Activated CD4-positive, alpha-beta T cell treated with anti-CD3 and anti-CD28 coated beads, Interleukin-2, amount 50 U/mL, for 1 hour (primary cell): ENCODE measurements around the gene GARIN5B.

Source experiments
- DNase-seq: peaks from one replicate; pipeline ENCODE4 v3.0.0-alpha.2; 2020

The GARIN5B gene

GRCh38 chr19:55387736-55388497 lies 24.9 kb upstream of the GARIN5B start:
- DNase-seq, result no peak

GRCh38 chr19:55386493-55386971 lies 23.5 kb upstream of the GARIN5B start:
- no peak for DNase-seq

GRCh38 chr19:55385724-55386492 lies 22.8 kb upstream of the GARIN5B start, which contains the start of gene RPL28:
TSS of gene RPL28 (plus strand) at chr19:55385932. CDS start at chr19:55386358, 426 bp downstream.
- DNase-seq, result peak; percentile 98

GRCh38 chr19:55384920-55385723 lies 22.1 kb upstream of the GARIN5B start:
- DNase-seq, result peak; percentile 95

GRCh38 chr19:55384131-55384919 lies 21.3 kb upstream of the GARIN5B start, which contains the start of gene TMEM238:
TSS of gene TMEM238 (minus strand) at chr19:55384292. CDS start at chr19:55384259, 33 bp downstream.
- peak; percentile 25 for DNase-seq

GRCh38 chr19:55383279-55384130 lies 20.4 kb upstream of the GARIN5B start:
- DNase-seq, result peak; percentile 43

- DNase-seq, result no peak
Measured at GRCh38 chr19:55382522-55383054, 19.5 kb upstream of the GARIN5B start.

- no peak for DNase-seq
Measured at GRCh38 chr19:55382013-55382412, 19.0 kb upstream of the GARIN5B start.

- no peak for DNase-seq
Measured at GRCh38 chr19:55379174-55379573, 16.1 kb upstream of the GARIN5B start.

GRCh38 chr19:55377356-55378131 lies 14.5 kb upstream of the GARIN5B start:
- no peak for DNase-seq

- no peak for DNase-seq
Measured at GRCh38 chr19:55376241-55376933, 13.3 kb upstream of the GARIN5B start, which contains the start of gene TMEM190. TSS of gene TMEM190 (plus strand) at chr19:55376826. CDS start at chr19:55376854, 28 bp downstream.

GRCh38 chr19:55373993-55374757 lies 11.1 kb upstream of the GARIN5B start:
- no peak for DNase-seq

GRCh38 chr19:55373306-55373992 lies 10.4 kb upstream of the GARIN5B start:
- DNase-seq, result no peak

GRCh38 chr19:55372316-55373081 lies 9.4 kb upstream of the GARIN5B start:
- no peak for DNase-seq

- no peak for DNase-seq
Measured at GRCh38 chr19:55370305-55370988, 7.4 kb upstream of the GARIN5B start, which contains the start of gene IL11. TSS of gene IL11 (minus strand) at chr19:55370463. CDS start at chr19:55370310, 153 bp downstream.

GRCh38 chr19:55369653-55370304 lies 6.7 kb upstream of the GARIN5B start:
- peak; percentile 30 for DNase-seq
